ENCODE results near the gene PLEKHM3. TPM values are rescaled to one million over a fixed set of nuclear protein-coding genes. Genes with fewer than 3 reads are reported as not detected.

Gene PLEKHM3
- total and polyA plus RNA-seq, 2 of the 13 experiments (the other 11 are each of a cell fraction or from before 2014, with no cell fraction given): 4.5 to 4.7 TPM

GRCh38 chr2:208025037-208025813 is at the start of gene PLEKHM3 (continued):
- TF ChIP-seq ZSCAN31 (CRISPR knock-in tag; IDR thresholded peaks at IDR 0.05; ENCODE audit: low read depth): peak; percentile 98
- TF ChIP-seq TRAFD1 (CRISPR knock-in tag; IDR thresholded peaks at IDR 0.05; ENCODE audit: borderline replicate concordance): no peak; the same call in 1 of the 2 replicates
- TF ChIP-seq ZNF547 (CRISPR knock-in tag; IDR thresholded peaks at IDR 0.05): peak; percentile 99
- TF ChIP-seq ZBTB20 (CRISPR knock-in tag; IDR thresholded peaks at IDR 0.05; ENCODE audit: borderline replicate concordance, low read depth): peak; percentile 97
- peak; percentile 84 for TF ChIP-seq ZFP37 (CRISPR knock-in tag; IDR thresholded peaks at IDR 0.05; ENCODE audit: borderline replicate concordance)
- peak; percentile 8 to 84; a peak in 3 of 4 replicates for TF ChIP-seq ATF4 (CRISPR knock-in tag; IDR thresholded peaks at IDR 0.05)
- no peak for TF ChIP-seq ZNF550 (CRISPR knock-in tag; IDR thresholded peaks at IDR 0.05; ENCODE audit: borderline replicate concordance)
- TF ChIP-seq ZBTB44 (CRISPR knock-in tag; IDR thresholded peaks at IDR 0.05): 0 out of 2 replicates have a peak, but pooled peaks have one; percentile 69
- TF ChIP-seq SIX4 (CRISPR knock-in tag; IDR thresholded peaks at IDR 0.05): peak; percentile 83
- TF ChIP-seq HNRNPLL (IDR thresholded peaks at IDR 0.05; ENCODE audit: low read depth, low read length, poor library complexity, severe bottlenecking): peak; percentile 79
- no peak for TF ChIP-seq ZNF577 (CRISPR knock-in tag; IDR thresholded peaks at IDR 0.05; ENCODE audit: borderline replicate concordance, low read depth)
- peak; percentile 81 for TF ChIP-seq AHDC1 (CRISPR knock-in tag; IDR thresholded peaks at IDR 0.05; ENCODE audit: borderline replicate concordance)
- peak; percentile 100 for TF ChIP-seq ZNF556 (CRISPR knock-in tag; IDR thresholded peaks at IDR 0.05; ENCODE audit: borderline replicate concordance)
- TF ChIP-seq ZNF33B (CRISPR knock-in tag; IDR thresholded peaks at IDR 0.05): peak; percentile 94; the same call in 1 of the 2 replicates
- TF ChIP-seq MNT (IDR thresholded peaks at IDR 0.05): peak; percentile 65
- TF ChIP-seq ELF3 (CRISPR knock-in tag; IDR thresholded peaks at IDR 0.05): peak; percentile 90

Data from HepG2 (cell line).